BLaER1 treated with 17β-estradiol and CSF1 and Interleukin-3, amounts not matched to agents 10 nM and 100 nM (cell line): ENCODE results near the gene PKLR.
A peak's percentile ranks its signal among the peaks of the same experiment; 100 is the strongest.
"Not testable (repeated sequence)": the region's sequence is repeated elsewhere in the genome, so short reads cannot be mapped to it uniquely, and the experiment has no call there.

Experiments used
- H3K27ac ChIP-seq, 11 experiments: shearing (Covaris generic); formaldehyde crosslinking; 2 replicates each; pipeline ENCODE4 v1.8.1; 2022
- H3K27me3 ChIP-seq, 11 experiments: shearing (Covaris generic); formaldehyde crosslinking; 2 replicates each; pipeline ENCODE4 v1.8.1; 2022
- H3K36me3 ChIP-seq, 11 experiments: shearing (Covaris generic); formaldehyde crosslinking; 2 replicates each; pipeline ENCODE4 v1.8.1; 2022
- H3K4me1 ChIP-seq, 10 experiments: shearing (Covaris generic); formaldehyde crosslinking; 2 replicates each; pipeline ENCODE4 v1.8.1; 2022
- H3K4me2 ChIP-seq, 11 experiments: shearing (Covaris generic); formaldehyde crosslinking; 2 replicates each; pipeline ENCODE4 v1.8.1; 2022
- H3K4me3 ChIP-seq, 10 experiments: shearing (Covaris generic); formaldehyde crosslinking; 2 replicates each; pipeline ENCODE4 v1.8.1; 2022
- H3K9ac ChIP-seq, 11 experiments: shearing (Covaris generic); formaldehyde crosslinking; 2 replicates each; pipeline ENCODE4 v1.8.1; 2022
- H3K9me3 ChIP-seq, 11 experiments: shearing (Covaris generic); formaldehyde crosslinking; replicated peaks in 1 of 11; 2 replicates each; pipeline ENCODE4 v1.8.1; 2022
- H4K20me1 ChIP-seq, 11 experiments: shearing (Covaris generic); formaldehyde crosslinking; 2 replicates each; pipeline ENCODE4 v1.8.1; 2022
- Cebpa-rat ChIP-seq, 11 experiments: shearing (Covaris generic); IDR thresholded peaks; 2 replicates each; pipeline ENCODE4 v1.8.1; 2022

The PKLR gene

GRCh38 chr1:155301342-155301841 lies at the start of gene PKLR:
TSS of gene PKLR (minus strand) at chr1:155301438. CDS start at chr1:155301395, 43 bp downstream.
- peaks cover 0 to 3% (median 0%) of the 10 kb centered on the region in 11 experiments; a peak in 5 of 22 replicates for H3K27me3 ChIP-seq

GRCh38 chr1:155342842-155343241 lies 41.6 kb upstream of the PKLR start:
- Histone ChIP-seq H4K20me1 (peaks cover 0 to 7% (median 0%) of the 10 kb centered on the region in 11 experiments; a peak in 1 of 22 replicates), H3K27ac (no peak overlapping the region), H3K4me1 (no peaks in the 10 kb centered on the region), H3K36me3 (peaks cover 99 to 100% (median 100%) of the 10 kb centered on the region in 11 experiments), H3K9me3 (no peaks in the 10 kb centered on the region), H3K4me2 (no peak overlapping the region), H3K27me3 (no peaks in the 10 kb centered on the region), H3K4me3 (no peak overlapping the region), H3K9ac (no peak overlapping the region)
- TF ChIP-seq Cebpa-rat (IDR thresholded peaks at IDR 0.05) = no peak

More at GRCh38 chr1:155301342-155301841, at the start of gene PKLR:
- no peaks in the 10 kb centered on the region for H3K9me3 ChIP-seq
- no peak within 1 kb of the TSS; a peak in 1 of 22 replicates for H3K9ac ChIP-seq
- TF ChIP-seq Cebpa-rat (IDR thresholded peaks at IDR 0.05) = no peak
- H4K20me1 ChIP-seq = no peaks in the 10 kb centered on the region
- H3K36me3 ChIP-seq = no peaks in the 10 kb centered on the region
- peak within 1 kb of the TSS in 9 of 11 experiments; percentile 7 to 60 (median 43); a peak in 11 of 22 replicates for H3K4me2 ChIP-seq
- no peak within 1 kb of the TSS for H3K4me3 ChIP-seq
- H3K27ac ChIP-seq = no peak within 1 kb of the TSS
- peaks cover 0 to 15% (median 10%) of the 10 kb centered on the region in 10 experiments; a peak in 11 of 20 replicates for H3K4me1 ChIP-seq

GRCh38 chr1:155339515-155340097 lies 38.4 kb upstream of the PKLR start:
- TF ChIP-seq Cebpa-rat (IDR thresholded peaks at IDR 0.05) = no peak
- Histone ChIP-seq H3K9me3 (no peaks in the 10 kb centered on the region), H3K36me3 (peaks cover 96 to 100% (median 99%) of the 10 kb centered on the region in 11 experiments), H3K27me3 (no peaks in the 10 kb centered on the region), H4K20me1 (peaks cover 0 to 16% (median 0%) of the 10 kb centered on the region in 11 experiments; a peak in 4 of 22 replicates), H3K4me1 (no peaks in the 10 kb centered on the region), H3K27ac (no peak overlapping the region), H3K9ac (no peak overlapping the region), H3K4me3 (no peak overlapping the region), H3K4me2 (no peak overlapping the region)

- no peaks in the 10 kb centered on the region for H3K9me3 ChIP-seq
- no peak overlapping the region for H3K27ac ChIP-seq
- H3K9ac ChIP-seq = no peak overlapping the region
- peaks cover 73 to 97% (median 92%) of the 10 kb centered on the region in 11 experiments for H3K36me3 ChIP-seq
- H3K27me3 ChIP-seq = no peaks in the 10 kb centered on the region
- H3K4me2 ChIP-seq = no peak overlapping the region
- no peak for TF ChIP-seq Cebpa-rat (IDR thresholded peaks at IDR 0.05)
- H3K4me3 ChIP-seq = no peak overlapping the region
- H3K4me1 ChIP-seq = peaks cover 0 to 19% (median 0%) of the 10 kb centered on the region in 10 experiments; a peak in 8 of 20 replicates
- H4K20me1 ChIP-seq = peaks cover 0 to 30% (median 8%) of the 10 kb centered on the region in 11 experiments; a peak in 9 of 22 replicates
Measured at GRCh38 chr1:155334962-155335361, 33.7 kb upstream of the PKLR start.

- H4K20me1 ChIP-seq = peaks cover 6 to 56% (median 31%) of the 10 kb centered on the region in 11 experiments; a peak in 17 of 22 replicates
- no peak overlapping the region for H3K27ac ChIP-seq
- H3K9me3 ChIP-seq = no peaks in the 10 kb centered on the region
- peak overlapping the region in 3 of 11 experiments; percentile 35 to 71 (median 58); a peak in 6 of 22 replicates for H3K4me2 ChIP-seq
- peaks cover 19 to 50% (median 25%) of the 10 kb centered on the region in 10 experiments for H3K4me1 ChIP-seq
- no peak overlapping the region; a peak in 1 of 22 replicates for H3K9ac ChIP-seq
- H3K27me3 ChIP-seq = no peaks in the 10 kb centered on the region
- no peak overlapping the region for H3K4me3 ChIP-seq
- no peak for TF ChIP-seq Cebpa-rat (IDR thresholded peaks at IDR 0.05)
- H3K36me3 ChIP-seq = peaks cover 42 to 81% (median 70%) of the 10 kb centered on the region in 11 experiments
Measured at GRCh38 chr1:155329980-155330598, 28.9 kb upstream of the PKLR start.

GRCh38 chr1:155328856-155329255 lies 27.6 kb upstream of the PKLR start:
- TF ChIP-seq Cebpa-rat (IDR thresholded peaks at IDR 0.05) = peak in 3 of 11 experiments; percentile 11 to 68 (median 28); a peak in 2 of 22 replicates
- H3K4me3 ChIP-seq, H3K9me3 ChIP-seq, H3K4me2 ChIP-seq, H3K27ac ChIP-seq, H3K9ac ChIP-seq, H3K27me3 ChIP-seq: not testable (repeated sequence)
- Histone ChIP-seq H3K36me3 (peaks cover 29 to 69% (median 58%) of the 10 kb centered on the region in 11 experiments), H3K4me1 (peaks cover 23 to 50% (median 27%) of the 10 kb centered on the region in 10 experiments), H4K20me1 (peaks cover 6 to 59% (median 32%) of the 10 kb centered on the region in 11 experiments; a peak in 17 of 22 replicates)

GRCh38 chr1:155327981-155328380 lies 26.7 kb upstream of the PKLR start:
- Histone ChIP-seq H3K9me3 (no peaks in the 10 kb centered on the region), H3K4me3 (no peak overlapping the region), H4K20me1 (peaks cover 6 to 59% (median 32%) of the 10 kb centered on the region in 11 experiments; a peak in 17 of 22 replicates), H3K36me3 (peaks cover 23 to 60% (median 49%) of the 10 kb centered on the region in 11 experiments), H3K9ac (0 out of 22 replicates have a peak overlapping the region, but pooled peaks of 1 of the 11 experiments have one; percentile 10), H3K27me3 (no peaks in the 10 kb centered on the region), H3K27ac (no peak overlapping the region), H3K4me2 (no peak overlapping the region), H3K4me1 (peaks cover 23 to 50% (median 27%) of the 10 kb centered on the region in 10 experiments)
- TF ChIP-seq Cebpa-rat (IDR thresholded peaks at IDR 0.05) = no peak

GRCh38 chr1:155326631-155327037 lies 25.4 kb upstream of the PKLR start:
- H3K9ac ChIP-seq = peak overlapping the region in 6 of 11 experiments; percentile 79 to 87 (median 85); a peak in 12 of 22 replicates

More at GRCh38 chr1:155326631-155327037, 25.4 kb upstream of the PKLR start:
- Histone ChIP-seq H4K20me1 (peaks cover 13 to 67% (median 40%) of the 10 kb centered on the region in 11 experiments; a peak in 19 of 22 replicates), H3K36me3 (peaks cover 21 to 49% (median 43%) of the 10 kb centered on the region in 11 experiments), H3K4me3 (no peak overlapping the region), H3K27ac (0 out of 22 replicates have a peak overlapping the region, but pooled peaks of 3 of the 11 experiments have one; percentile 5 to 13 (median 12)), H3K4me2 (peak overlapping the region; percentile 85 to 99 (median 95); a peak in 19 of 22 replicates), H3K9me3 (no peaks in the 10 kb centered on the region), H3K4me1 (peaks cover 34 to 57% (median 37%) of the 10 kb centered on the region in 10 experiments), H3K27me3 (no peaks in the 10 kb centered on the region)
- TF ChIP-seq Cebpa-rat (IDR thresholded peaks at IDR 0.05) = no peak
